ENCODE results near the gene TLX1. TPM values are rescaled to one million over a fixed set of nuclear protein-coding genes. Genes with fewer than 3 reads are reported as not detected.

The TLX1 gene
- total and polyA plus RNA-seq, 12 donors: 0.03 to 0.74 (median 0.27) TPM; not detected in 9

GRCh38 chr10:101135141-101136006, 4.3 kb downstream of the TLX1 start:
- H3K4me1 ChIP-seq: peaks cover 7 to 56% (median 45%) of the 10 kb centered on the region in 9 donors
- DNase-seq (no peak), ATAC-seq (peak in 3 of 8 donors; percentile 15 to 32 (median 17))
- H3K9me3 ChIP-seq: no peaks in the 10 kb centered on the region
- peak overlapping the region in 8 of 10 donors; percentile 12 to 40 (median 28) for H3K4me3 ChIP-seq
- H3K36me3 ChIP-seq: no peaks in the 10 kb centered on the region
- H3K27me3 ChIP-seq: peaks cover 64 to 100% (median 99%) of the 10 kb centered on the region in 7 donors
- WGBS, 2 donors: 10 to 17% methylated on average over 36 of the region's 36 CpGs
- TF ChIP-seq CTCF (IDR thresholded peaks at IDR 0.05): no peak
- no peak overlapping the region for H3K27ac ChIP-seq
- intact Hi-C loops (cut with DNase I): loop anchor here in 1 of 10 donors (10.0 kb wide), 1 partner anchor 91 kb away; no protein-coding TSS in a partner anchor

DNA sequence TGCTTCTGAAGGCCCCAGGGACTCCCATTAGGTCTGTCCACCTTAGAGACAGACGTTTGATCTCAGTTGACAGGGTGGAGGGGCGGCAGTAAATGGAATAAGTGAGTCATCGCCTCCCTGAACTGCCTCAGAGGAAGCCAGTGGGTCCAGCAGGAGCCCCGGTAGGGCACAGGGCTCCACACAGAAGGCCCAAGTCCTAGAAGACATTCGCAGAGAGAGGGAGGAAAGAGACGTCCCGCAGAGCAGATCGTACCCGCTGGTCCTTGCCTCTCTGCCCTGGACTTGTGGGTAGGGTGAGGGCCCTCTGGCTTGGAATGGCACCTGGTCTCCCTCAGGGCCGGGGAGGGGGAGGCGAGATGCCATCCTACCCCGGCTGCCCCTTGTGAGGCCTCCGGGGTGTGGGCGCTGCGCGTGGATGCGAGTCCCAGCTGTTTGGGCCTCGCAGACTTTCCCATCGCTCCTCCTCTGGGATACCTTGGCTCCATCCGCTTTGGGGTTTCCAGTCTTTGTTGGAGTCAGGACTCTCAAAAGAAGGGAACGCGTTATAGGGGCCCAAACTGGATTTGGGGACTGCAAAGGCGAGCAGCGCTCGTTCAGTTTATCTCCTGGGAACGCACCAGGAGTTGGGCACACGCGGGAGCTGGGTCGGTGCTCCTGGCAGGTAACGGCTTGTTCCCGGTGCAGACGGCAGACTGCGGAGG, 5.1 kb downstream of the TLX1 start:
- intact Hi-C loops (cut with DNase I): loop anchor here in 1 of 10 donors (10.0 kb wide), 1 partner anchor 91 kb away; no protein-coding TSS in a partner anchor
- TF ChIP-seq CTCF (IDR thresholded peaks at IDR 0.05): no peak
- whole genome bisulfite sequencing, 2 donors: 15 to 19% methylated on average over 33 of the region's 33 CpGs

DNA sequence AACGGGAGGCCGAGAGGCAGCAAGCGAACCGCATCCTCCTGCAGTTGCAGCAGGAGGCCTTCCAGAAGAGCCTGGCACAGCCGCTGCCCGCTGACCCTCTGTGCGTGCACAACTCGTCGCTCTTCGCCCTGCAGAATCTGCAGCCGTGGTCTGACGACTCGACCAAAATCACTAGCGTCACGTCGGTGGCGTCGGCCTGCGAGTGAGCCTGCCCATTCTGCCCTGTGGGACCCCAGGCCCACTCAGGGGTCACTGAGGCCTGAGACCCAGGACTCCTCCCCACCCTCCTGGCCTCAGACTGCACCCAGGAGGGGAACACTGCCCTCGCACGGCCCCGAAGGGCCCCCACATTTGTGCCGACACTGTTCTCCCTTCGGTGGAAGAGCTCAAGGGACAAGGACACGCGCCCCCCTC, 5.6 kb downstream of the TLX1 start:
- Histone ChIP-seq H3K36me3 (no peaks in the 10 kb centered on the region), H3K4me1 (peaks cover 7 to 49% (median 39%) of the 10 kb centered on the region in 9 donors), H3K27me3 (peaks cover 64 to 100% (median 99%) of the 10 kb centered on the region in 7 donors), H3K4me3 (no peak overlapping the region), H3K9me3 (no peaks in the 10 kb centered on the region), H3K27ac (no peak overlapping the region)
- DNase-seq: no peak
- TF ChIP-seq CTCF (IDR thresholded peaks at IDR 0.05): no peak
- ATAC-seq: no peak
- 20% methylated on average over 26 of the region's 26 CpGs for WGBS, 2 donors
- intact Hi-C loops (cut with DNase I): loop anchor here in 1 of 10 donors (10.0 kb wide), 1 partner anchor 92 kb away; no protein-coding TSS in a partner anchor

More for the DNA sequence above, 5.1 kb downstream of the TLX1 start:
- Histone ChIP-seq H3K4me3 (no peak overlapping the region), H3K27ac (no peak overlapping the region), H3K9me3 (no peaks in the 10 kb centered on the region), H3K36me3 (no peaks in the 10 kb centered on the region), H3K4me1 (peaks cover 7 to 55% (median 45%) of the 10 kb centered on the region in 9 donors), H3K27me3 (peaks cover 64 to 100% (median 99%) of the 10 kb centered on the region in 7 donors)
- DNase-seq: no peak
- no peak for ATAC-seq

- Histone ChIP-seq H3K27ac (no peak overlapping the region), H3K4me3 (no peak overlapping the region), H3K27me3 (peaks cover 60 to 100% (median 99%) of the 10 kb centered on the region in 7 donors), H3K9me3 (no peaks in the 10 kb centered on the region), H3K4me1 (peaks cover 6 to 47% (median 35%) of the 10 kb centered on the region in 9 donors), H3K36me3 (no peaks in the 10 kb centered on the region)
- ATAC-seq (no peak), DNase-seq (no peak)
- 26 to 58% methylated on average over 2 of the region's 2 CpGs for WGBS, 2 donors
- intact Hi-C loops (cut with DNase I): loop anchor here in 1 of 10 donors (10.0 kb wide), 1 partner anchor 92 kb away; no protein-coding TSS in a partner anchor
- no peak for TF ChIP-seq CTCF (IDR thresholded peaks at IDR 0.05)
Measured at GRCh38 chr10:101137271-101137670, 6.2 kb downstream of the TLX1 start.

Measured in heart right ventricle (tissue), 16 donors.